ENCODE measurements around the gene MGA.
A peak's percentile ranks its signal among the peaks of the same experiment; 100 is the strongest.
"Not testable (repeated sequence)": the region's sequence is repeated elsewhere in the genome, so short reads cannot be mapped to it uniquely, and the experiment has no call there.

Gene MGA

DNA sequence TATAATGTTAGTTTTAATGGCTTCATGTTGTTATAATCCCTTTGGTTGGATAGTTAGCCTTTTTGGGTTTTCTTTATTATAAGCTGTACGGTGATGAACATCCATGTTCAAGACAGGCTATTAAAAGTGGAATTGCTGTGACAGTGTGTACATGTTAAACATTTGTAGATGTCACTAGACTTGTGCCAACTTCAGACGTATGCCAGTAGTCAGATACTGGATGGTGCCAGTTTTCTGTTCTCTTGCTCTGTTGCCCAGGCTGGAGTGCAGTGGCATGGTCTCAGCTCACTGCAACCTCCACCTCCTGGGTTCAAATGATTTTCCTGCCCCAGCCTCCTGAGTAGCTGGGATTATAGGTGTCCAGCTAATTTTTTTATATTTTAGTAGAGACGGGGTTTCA is 54.1 kb downstream of the MGA start:
- DNase-seq (ENCODE audit: low spot score): no peak

DNA sequence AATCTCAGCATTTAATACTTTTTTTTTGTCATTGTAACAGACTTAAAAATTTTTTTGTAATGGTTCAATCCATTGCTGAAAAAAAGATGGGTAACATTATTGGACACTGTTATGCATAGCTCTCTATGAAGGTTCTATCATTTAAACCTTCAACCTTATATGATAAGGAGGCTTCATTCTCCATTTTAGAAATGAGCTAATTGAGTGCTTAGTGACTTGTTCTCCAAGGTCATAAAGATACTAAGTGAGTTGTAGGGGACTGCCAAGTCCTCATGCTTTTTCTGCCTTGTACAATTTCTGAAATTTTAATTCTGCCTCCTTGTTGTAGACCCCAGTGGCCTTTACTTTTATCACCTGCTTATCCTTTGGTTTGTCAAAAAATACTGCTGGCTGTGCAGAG is 56.7 kb downstream of the MGA start:
- DNase-seq (ENCODE audit: low spot score): no peak

DNA sequence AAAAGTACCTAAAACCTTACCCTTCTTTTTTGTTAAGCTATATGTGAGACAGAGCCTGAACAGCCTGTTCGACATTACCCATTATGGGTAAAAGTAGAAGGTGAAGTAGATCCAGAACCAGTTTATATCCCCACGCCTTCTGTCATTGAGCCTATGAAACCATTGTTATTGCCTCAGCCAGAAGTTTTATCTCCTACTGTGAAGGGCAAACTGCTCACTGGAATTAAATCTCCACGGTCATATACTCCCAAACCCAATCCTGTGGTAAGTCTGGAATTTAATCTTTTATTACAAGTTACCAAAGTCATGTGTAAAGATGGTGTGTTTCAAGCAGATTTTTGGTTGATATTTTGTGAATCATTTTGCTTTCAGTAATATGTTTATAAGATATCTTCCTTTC is 66.9 kb downstream of the MGA start:
- DNase-seq (ENCODE audit: low spot score): no peak

DNA sequence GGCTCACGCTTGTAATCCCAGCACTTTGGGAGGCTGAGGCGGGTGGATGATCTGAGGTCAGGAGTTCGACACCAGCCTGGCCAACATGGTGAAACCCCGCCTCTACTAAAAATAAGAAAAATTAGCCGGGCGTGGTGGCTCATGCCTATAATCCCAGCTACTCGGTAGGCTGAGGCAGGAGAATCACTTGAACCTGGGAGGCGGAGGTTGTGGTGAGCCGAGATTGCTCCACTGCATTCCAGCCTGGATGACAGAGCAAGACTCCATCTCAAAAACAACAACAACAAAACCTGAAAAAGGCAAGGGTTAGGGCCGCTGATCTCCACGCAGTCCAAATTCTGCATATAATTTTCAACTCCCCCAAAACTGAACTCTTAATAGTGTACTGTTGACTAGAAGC is 67.9 kb downstream of the MGA start:
- not testable (repeated sequence) for DNase-seq (ENCODE audit: low spot score)

DNA sequence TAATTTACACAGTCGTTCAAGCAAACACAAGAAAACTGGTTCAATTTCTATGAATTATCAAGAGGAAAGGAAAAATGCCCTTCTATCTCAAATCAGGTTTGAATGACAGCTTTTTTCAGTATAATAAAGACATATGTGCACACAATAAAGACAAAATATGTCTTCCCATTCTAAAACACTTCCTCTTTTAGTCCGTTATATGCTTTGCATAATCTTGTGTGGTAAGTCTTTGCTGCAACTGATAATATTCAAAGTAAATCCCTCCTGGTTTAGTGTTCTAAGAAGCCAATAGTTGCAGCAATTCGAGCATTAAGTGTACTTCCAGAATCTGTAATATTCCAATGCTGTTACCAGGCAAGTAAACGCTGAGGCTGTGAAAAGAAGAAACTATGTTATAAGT is 70.3 kb downstream of the MGA start:
- no peak for DNase-seq (ENCODE audit: low spot score)

DNA sequence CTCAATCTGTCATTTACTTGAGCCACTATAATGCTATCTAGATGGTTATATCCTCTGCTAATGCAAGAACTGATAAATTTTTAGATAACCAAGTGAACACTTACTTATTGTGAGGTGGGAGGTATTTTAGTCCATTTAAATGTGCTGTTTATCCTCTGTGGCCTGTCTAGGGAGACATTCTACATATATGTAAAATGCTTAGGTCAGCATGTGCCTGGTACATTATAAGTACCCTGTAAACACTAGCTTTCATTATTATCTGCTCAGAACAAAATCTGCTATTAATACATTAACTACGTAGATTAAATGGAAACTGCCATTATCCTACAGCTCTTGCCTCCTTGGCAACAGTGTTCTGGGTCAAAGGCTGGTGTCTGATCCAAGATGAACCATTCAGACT is 72.3 kb downstream of the MGA start:
- DNase-seq (ENCODE audit: low spot score): no peak

DNA sequence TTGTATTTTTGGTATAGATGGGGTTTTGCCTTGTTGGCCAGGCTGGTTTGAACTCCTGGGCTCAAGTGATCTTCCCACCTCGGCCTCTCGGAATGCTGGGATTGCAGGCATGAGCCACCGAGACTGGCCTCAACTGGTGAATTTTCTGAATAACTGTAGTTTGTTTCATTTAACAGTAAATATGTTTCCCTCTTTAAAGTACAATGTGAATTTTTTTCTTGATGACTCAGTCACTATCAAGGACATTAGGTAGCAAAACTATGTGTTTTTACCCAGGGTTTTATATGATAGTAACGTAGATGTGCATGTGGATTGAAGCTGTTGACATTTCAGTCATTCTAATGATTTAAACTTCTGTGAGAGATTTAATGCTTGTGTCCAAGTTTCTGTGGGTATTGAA is 73.9 kb downstream of the MGA start:
- DNase-seq (ENCODE audit: low spot score): no peak

DNA sequence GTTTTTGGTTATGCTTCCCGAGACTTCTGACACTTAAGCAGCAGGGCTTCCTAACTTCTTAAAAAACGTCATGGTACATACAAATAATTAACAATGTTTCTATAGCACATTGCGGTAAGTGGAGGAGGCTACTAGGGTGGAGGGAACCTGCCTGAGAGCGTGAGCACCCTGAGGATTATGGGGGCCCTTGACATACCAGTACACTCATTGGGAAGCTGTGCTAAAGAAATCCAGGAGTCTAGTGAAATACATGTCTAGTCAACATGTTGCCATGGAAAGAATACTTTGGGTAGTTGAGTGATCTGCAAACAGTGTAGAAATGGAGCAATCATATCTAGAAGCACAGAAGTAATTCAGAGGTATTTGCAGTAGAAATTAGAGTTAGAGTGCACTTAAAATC is 74.8 kb downstream of the MGA start:
- no peak for DNase-seq (ENCODE audit: low spot score)

DNA sequence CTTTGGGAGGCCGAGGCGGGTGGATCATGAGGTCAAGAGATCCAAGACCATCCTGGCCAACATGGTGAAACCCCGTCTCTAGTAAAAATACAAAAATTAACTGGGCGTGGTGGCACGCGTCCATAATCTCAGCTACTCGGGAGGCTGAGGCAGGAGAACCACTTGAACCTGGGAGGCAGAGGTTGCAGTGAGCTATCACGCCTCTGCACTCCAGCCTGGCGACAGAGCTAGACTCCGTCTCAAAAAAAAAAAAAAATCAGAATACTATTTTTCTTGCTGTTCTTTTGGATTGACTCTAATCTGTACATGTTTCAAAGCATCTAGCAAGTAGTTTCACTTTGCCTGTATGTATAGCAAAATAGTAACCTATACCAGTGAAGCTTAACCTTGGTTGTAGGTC is 75.3 kb downstream of the MGA start:
- not testable (repeated sequence) for DNase-seq (ENCODE audit: low spot score)

DNA sequence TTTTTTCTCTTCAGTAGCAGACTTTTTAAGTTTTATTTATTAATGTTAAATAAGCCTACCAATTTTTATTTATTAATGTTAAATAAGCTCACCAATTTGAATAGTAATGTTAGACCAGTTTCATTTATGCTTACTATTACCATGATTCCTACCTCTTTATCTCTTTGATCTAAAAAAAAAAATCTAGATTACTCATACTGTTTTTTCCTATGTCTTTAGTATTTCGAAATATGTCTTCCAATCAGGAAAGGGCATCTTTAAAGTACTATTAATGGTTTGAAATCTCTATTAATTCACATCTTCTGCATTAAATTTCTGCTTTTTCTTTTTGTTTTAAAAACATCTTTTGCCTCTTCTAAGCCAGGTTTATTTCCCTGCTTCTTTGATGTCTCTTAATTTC is 86.6 kb downstream of the MGA start:
- no peak for DNase-seq (ENCODE audit: low spot score)

DNA sequence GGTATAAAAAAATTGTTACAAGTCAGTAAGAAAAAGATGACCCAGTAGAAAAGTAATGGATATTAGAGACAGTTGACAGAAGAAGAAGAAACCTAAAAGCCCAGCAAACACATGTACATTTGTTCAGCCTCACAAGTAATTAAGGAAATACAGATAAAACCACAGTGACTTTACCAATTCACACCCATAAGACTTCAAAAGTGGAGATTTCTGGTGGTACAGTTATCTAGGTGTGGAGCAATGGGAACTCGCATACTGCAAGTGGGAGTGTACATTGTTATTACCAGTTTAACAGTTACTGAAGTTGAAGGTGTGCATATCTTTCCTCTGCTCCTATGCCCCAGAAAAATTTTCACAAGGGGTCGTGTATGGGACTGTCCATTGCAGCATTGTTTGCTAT is 96.0 kb downstream of the MGA start:
- DNase-seq (ENCODE audit: low spot score): no peak

DNA sequence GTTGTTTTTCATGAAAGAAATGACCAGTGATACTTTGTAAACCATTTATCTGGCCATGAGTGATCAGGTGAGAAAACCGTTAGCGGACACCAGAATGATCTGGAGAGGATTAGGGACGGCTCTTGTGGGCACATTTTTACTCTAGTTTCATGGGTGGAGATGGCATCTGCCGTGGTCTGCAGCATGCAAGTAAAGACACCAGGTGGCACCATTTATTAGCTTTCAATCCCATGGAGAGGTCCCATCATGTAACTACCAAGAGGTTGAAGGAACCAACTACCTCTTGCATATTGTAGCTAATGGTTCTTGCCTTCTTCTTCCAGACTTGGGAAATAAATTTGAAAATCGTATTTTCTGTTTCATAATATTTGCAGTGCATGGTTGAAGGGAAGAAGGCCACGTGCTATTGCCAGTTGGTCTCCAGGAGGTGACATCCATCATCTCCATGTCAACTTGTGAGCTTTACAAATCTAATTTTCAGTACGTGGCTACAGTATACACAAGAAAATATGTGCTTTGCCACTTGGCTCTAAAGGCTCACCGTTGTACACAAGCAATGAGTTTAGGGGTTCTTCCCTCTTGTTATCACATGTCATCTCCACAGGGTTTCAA is 112.6 kb downstream of the MGA start:
- DNase-seq (ENCODE audit: low spot score): peak; percentile 75

DNA sequence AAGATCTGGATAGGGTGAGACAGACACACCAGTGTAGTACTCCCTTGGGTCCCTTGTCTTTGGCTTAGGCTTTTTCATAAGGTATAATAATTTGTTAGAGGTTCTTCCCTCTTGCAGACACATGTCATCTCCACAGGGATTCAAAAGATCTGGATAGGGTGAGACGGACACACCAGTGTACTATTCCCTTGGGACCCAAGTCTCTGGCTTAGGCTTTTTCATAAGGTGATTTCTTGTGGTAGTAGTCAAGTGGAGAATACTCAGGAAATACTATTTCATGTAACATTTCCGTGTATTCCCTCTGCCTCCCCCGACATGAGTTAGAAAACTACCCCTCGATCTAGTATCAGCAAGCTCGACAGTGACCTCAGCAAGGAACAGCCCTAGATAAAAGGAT is 113.1 kb downstream of the MGA start:
- DNase-seq (ENCODE audit: low spot score): no peak

DNA sequence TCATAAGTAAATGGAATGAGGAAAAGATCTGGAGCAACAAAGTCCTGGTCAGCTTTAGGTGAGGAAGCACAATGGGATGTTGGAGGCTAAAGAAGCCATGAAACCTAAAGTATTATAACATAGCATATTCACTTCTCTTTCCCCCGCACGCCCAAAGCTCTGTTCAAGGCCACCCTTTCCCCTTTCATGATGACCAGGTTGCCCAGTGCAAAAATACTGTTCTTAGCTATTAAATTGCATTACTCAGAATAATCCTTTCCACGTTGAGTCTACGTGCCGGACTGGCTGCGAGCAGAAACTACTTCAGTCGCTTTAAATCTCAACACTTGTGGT is 113.5 kb downstream of the MGA start:
- DNase-seq (ENCODE audit: low spot score): no peak

DNA sequence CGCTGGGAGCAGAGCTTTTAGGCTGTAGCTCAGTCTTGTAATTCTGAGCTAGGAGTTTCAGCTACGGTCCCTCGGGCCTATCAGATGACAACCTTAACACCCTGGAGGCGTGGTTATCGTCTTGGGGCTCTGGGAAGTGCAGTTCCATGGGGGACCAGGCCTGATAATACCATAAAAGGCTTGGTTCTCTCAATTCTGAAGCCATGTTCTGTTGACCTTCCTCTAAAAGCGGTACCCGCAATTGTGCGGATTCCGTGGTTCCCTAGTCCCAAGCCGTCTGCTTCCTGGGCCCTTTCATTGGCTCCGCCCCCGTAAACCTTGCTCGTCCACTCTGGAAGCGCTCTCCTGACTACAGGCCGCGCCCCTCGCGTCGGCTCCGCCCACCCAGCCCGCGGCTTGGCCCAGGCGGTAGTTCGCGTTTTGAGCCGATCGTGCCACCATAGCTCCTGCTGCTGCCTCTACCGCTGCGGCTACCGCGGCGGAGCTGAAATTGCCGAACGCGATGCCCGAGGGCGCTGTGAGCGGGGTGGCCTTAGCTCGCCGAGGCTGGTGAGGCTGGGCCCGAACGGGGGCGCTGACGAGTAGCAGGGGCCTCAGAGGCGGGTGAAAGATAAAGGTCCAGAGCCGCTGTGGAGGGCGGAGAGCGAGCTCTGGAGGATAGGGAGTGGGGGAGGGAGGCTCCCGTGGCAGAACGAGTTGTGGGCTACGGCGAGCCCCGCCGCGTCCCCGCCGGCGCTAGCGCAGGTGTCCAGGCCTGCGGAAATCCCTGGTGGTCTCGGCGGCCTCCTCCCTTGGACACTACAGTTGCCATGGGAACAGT is 114.1 kb downstream of the MGA start, which contains the start of gene MAPKBP1:
MAPKBP1 (plus strand) TSS at position 423 of the 820 bp plus-strand sequence. CDS start 792 bp downstream, outside the sequence.
- peak; percentile 98 for DNase-seq (ENCODE audit: low spot score)

DNA sequence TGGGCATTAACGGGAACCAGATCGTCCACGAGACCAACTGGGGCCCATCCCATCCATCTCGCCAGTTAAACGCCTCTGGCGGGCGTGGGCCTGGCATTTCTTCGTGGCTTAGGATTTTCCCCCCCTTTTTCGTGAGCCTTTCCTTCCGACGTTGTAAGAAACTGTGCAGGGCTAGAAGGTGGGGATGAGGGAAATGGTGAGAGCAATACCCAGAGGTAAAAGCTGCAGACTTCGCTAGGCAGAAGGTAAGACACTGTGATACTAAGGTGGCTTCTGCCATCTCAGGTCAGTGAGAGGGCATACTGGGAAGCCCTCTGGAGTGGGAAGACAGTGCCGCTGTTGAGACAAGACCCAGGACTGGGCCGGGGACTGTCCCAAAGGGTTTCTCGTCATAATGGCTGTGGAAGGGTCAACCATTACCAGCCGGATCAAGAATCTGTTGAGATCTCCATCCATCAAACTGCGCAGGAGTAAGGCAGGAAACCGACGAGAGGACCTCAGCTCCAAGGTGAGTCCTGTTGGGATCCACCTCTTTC is 114.7 kb downstream of the MGA start:
- DNase-seq (ENCODE audit: low spot score): no peak

DNA sequence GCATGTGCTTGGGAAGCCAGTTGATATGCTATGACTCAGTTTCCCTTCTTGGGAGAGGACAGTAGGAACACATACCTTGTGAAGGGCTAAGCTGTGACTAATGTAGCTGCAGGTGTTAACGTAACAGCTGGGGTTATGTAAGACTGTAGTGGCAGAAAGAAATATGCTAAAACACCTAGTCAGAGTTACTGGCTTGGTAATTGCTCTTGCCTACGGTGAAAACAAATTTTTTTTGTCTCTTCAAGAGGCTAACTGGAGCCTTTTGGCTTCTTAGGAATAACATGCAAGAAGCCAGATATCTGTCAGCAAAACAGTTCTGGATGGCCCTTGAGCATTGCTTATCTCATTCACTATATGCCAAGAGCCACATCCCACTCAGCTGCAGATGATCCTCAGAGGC is 115.4 kb downstream of the MGA start:
- no peak for DNase-seq (ENCODE audit: low spot score)

DNA sequence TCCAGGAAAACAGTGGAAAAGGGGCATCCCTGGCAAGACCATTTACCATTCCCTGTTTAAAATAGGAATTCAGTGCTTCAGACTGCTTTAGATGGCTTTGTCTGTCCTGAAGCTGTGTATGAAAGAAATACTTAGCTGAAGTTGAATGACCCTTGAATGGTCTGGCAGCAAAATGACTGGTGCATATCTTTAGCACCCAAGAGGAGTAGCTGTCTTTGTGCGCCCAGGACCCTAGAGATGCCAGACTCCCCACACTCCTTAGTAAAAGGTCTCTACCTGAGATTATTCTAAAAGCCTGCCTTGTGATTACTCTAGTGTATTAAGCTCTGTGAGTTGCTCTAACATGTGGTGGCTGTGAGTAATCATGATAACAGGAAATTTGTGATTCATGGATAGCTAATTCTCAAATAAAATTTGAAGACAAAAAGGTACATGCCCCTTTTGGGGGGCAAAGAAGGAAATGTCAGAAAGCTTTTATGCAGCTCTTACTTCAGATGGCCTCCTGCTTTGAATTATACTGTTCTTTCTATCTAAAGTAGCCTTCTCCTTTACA is 117.3 kb downstream of the MGA start:
- no peak for DNase-seq (ENCODE audit: low spot score)

DNA sequence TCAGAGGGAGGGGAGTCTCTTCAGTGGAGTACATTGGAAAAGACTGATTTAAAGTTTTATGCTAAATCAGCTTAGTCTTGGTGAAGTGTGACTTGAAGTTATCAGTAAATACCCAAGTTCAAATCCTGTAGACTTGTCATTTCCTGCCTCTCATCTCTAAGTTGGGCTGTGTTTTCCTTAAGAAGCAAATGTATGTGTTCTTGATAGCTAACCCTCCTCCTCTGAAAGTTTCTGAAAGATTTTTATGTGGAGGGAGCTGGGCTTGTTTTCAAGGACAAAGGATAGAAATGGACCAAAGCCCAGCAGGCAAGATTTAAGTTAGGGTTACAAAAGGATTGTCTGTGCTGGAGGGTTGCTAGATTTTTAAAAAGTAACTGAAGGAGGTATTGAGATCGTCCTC is 118.3 kb downstream of the MGA start:
- no peak for DNase-seq (ENCODE audit: low spot score)

DNA sequence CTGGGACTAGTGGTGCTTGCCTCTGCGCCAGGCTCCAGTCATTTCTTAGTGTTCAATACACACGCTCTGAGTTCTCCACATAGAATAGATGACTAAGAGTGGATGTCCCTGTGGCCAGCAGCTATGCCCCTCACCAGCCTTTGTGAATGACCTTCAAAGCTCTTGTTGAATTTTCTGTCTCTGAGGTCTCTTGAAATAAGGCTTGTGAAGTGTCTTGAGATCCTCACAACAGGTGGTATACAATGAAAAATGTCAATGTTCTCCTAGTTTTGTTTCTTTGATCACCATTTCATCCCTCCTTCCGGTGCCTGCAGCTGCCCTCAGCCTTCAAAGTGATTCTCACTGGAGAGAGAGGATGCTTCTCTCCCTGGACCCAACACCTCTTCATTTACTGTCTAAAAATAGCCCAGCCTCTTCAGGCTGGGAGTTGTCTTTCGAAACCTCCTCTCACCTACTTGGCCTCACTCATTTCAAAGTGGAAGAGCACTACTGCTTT is 119.5 kb downstream of the MGA start:
- no peak for DNase-seq (ENCODE audit: low spot score)

DNA sequence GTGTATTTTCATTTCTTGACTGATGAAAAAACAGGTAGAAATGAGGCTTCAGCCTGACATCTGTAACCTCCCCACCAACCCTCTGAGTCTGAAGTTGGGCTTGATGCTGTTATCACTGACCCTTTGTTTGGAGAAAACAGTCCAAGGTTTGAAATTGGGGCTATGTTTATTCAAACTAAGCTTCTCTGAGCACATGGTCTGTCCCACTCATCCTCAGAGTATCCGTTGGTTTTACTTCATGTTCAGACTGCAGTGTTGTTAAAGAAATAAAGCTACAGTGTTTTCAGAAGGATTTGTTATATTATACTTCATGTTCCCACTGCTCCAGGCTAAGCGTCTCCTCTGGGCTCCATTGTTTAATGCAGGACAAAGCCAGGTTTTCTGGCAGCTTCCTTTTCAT is 120.1 kb downstream of the MGA start:
- no peak for DNase-seq (ENCODE audit: low spot score)

DNA sequence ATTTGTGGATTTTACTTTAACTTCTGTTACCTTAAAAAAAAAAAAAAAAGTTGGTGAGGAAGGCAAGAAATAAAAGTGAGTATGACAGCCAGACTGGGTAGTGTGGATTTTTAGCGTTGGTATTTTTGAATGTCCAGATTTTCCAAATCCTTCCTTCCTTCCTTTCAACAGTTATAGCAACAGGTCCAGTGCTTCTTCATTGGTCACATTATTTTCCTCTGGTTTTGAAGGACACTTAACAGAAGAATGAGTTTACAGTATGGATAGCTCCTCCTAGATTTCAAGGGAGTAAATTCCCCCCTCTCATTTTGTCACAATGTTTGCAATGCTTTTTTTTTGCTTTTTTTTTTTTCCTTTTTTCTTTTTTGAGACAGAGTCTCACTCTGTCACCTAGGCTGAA is 120.5 kb downstream of the MGA start:
- no peak for DNase-seq (ENCODE audit: low spot score)

Measured in CD4-positive, alpha-beta T cell treated with Interleukin-2 at 100 ng/mL for 4 hours (primary cell).